C4-2B (cell line): Measurements from ENCODE around the gene CDCA4.
A peak's percentile ranks its signal among the peaks of the same experiment; 100 is the strongest.

Experiments
- H3K27ac ChIP-seq: fragments of 450-650 bp; 2 replicates; pipeline ENCODE4 v1.5.1; 2017
- ZFX ChIP-seq: fragments of 450-650 bp; IDR thresholded peaks from 2 replicates; pipeline ENCODE4 v1.6.1; 2017
- TF ChIP-seq, protein P1 (sequence below): fragments of 450-650 bp; conservative IDR thresholded peaks from 2 replicates; pipeline ENCODE4 v1.5.1; 2017; ENCODE audit warnings: mild to moderate bottlenecking

CDCA4 gene

DNA sequence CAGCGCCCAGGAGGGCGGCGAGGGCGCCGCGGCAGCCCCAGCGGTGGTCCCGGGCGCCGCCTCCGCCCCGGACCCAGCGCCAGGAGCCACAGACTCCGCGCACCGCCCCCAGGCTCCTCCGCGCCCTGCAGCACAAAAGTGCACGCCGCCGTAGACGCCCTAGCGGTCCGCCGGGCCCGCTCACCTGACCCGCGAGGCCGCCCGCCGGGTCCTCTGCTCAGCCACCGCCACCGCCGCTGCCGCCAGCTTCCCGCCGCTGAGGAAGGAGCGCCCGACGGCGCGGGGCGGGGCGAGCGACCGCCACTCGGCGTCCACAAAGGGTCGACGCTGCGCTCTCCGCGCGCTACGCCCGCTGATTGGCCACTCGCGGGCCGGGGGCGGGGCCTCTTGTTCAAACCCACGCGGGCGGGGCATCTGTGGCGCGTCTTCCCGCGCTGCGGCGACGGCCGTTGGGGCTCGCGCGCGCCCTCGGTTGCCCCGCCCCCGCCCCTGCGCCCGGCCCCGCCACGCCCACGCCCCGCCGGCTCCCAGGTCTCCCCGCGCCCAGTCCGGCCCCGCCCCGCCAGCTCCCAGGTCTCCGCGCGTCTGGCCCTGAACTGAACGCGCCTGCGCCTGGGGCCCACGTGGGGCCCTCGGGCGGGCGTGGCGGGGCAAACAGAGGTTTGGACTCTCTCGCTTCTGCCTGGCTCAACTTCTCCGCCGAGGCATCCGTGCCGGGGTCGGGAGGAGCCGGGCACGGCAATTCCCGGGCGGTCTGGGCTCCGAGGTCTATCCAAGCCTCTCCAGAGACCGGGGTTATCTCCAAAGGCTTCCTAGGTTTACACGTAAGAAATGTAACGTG lies at the start of gene CDCA4:
Gene CDCA4, minus strand, starts transcription at position 269 of the 841 bp plus-strand sequence. CDS start 9,154 bp downstream, outside the sequence.
- TF ChIP-seq, protein P1, sequence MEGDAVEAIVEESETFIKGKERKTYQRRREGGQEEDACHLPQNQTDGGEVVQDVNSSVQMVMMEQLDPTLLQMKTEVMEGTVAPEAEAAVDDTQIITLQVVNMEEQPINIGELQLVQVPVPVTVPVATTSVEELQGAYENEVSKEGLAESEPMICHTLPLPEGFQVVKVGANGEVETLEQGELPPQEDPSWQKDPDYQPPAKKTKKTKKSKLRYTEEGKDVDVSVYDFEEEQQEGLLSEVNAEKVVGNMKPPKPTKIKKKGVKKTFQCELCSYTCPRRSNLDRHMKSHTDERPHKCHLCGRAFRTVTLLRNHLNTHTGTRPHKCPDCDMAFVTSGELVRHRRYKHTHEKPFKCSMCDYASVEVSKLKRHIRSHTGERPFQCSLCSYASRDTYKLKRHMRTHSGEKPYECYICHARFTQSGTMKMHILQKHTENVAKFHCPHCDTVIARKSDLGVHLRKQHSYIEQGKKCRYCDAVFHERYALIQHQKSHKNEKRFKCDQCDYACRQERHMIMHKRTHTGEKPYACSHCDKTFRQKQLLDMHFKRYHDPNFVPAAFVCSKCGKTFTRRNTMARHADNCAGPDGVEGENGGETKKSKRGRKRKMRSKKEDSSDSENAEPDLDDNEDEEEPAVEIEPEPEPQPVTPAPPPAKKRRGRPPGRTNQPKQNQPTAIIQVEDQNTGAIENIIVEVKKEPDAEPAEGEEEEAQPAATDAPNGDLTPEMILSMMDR: no peak
- TF ChIP-seq ZFX: peak; percentile 85
- peak within 1 kb of the TSS; percentile 97 for H3K27ac ChIP-seq

DNA sequence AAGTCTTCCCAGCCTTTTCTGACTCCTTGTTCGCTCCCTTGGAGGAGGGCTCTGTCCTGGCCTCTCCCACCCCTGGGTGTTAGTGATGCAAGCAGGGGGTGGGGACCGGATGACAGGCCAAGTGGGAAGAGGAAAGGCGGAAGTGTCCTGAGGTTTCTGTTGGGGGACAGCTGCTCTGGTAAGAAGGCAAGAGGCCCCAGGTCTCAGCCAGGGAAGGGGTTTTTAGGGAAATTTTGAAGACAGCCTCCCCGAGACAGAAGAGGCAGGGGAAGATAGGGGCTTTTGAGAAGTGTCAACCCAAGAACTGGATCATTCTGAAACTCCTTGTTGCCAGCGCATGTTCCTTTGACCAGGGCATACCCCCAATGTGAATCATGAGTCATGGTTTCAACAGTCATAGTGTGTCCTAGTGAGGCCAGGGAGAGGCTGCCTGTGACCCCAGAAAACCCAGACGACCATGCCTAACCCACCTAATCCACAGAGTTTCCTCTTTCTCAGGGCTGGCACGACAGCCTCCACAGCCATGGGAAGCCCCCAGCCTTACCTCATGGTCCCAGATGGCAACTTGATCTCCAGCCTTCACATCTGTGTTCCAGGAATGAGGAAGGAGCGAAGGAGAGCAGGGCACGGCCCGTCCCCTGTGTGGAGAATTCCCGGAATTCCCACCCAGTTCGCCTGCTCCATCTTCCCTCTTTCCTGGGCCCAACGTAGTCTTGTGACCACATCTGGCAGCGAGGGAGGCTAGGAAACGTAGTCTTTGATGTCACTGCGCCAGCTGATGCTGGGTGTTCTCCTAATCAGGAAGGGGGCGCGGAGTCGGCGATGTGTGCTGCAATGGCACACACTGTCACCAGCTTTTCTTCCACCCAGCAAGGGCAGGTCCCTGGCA lies 49.2 kb upstream of the CDCA4 start:
- no peak for TF ChIP-seq ZFX
- TF ChIP-seq, protein P1: no peak
- H3K27ac ChIP-seq: no peak overlapping the region

DNA sequence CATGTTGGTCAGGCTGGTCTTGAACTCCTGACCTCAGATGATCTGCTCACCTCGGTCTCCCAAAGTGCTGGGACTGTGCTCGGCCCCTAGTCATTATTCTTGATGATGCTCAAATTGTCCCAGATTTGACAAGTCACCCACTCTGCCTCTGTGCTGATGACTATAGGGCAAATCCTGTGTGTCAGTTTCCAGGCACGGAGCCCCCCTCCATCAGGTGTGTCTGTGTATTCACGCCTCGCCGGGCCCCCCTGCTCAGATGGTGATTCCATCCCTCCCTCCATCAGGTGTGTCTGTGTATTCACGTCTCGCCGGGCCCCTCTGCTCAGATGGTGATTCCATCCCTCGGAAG lies 48.6 kb upstream of the CDCA4 start:
- TF ChIP-seq, protein P1: no peak
- no peak for TF ChIP-seq ZFX
- H3K27ac ChIP-seq: no peak overlapping the region

GRCh38 chr14:105068818-105069217 lies 47.9 kb upstream of the CDCA4 start:
- TF ChIP-seq, protein P1: no peak
- no peak for TF ChIP-seq ZFX
- no peak overlapping the region for H3K27ac ChIP-seq

GRCh38 chr14:105067969-105068301 lies 47.1 kb upstream of the CDCA4 start:
- H3K27ac ChIP-seq: no peak overlapping the region

GRCh38 chr14:105067140-105067968 lies 46.5 kb upstream of the CDCA4 start:
- TF ChIP-seq, protein P1: no peak
- H3K27ac ChIP-seq: no peak overlapping the region

More at GRCh38 chr14:105067969-105068301, 47.1 kb upstream of the CDCA4 start:
- no peak for TF ChIP-seq ZFX
- TF ChIP-seq, protein P1: no peak
